Left renal pelvis (tissue), 4 donors: ENCODE measurements around the gene CCDC70. TPM values are rescaled to one million over a fixed set of nuclear protein-coding genes. Genes with fewer than 3 reads are reported as not detected.
"Not testable (repeated sequence)": the region's sequence is repeated elsewhere in the genome, so short reads cannot be mapped to it uniquely, and the experiment has no call there.

ENCODE experiments used
- DNase-seq, 4 donors: peaks; one replicate each; pipeline ENCODE4 v3.0.0-alpha.2; 2013; ENCODE audit warnings: low read depth in 4 of 4, low spot score in 3 of 4
- polyA plus RNA-seq, 4 donors: library from polyadenylated mRNA; unstranded; fragments of 120-200 nt; gene quantifications; one replicate each; pipeline ENCODE4 v1.2.1, GENCODE V29; 2013; ENCODE audit not compliant: insufficient read length in 4 of 4

Gene CCDC70
- polyA plus RNA-seq, 4 donors: not detected

DNA sequence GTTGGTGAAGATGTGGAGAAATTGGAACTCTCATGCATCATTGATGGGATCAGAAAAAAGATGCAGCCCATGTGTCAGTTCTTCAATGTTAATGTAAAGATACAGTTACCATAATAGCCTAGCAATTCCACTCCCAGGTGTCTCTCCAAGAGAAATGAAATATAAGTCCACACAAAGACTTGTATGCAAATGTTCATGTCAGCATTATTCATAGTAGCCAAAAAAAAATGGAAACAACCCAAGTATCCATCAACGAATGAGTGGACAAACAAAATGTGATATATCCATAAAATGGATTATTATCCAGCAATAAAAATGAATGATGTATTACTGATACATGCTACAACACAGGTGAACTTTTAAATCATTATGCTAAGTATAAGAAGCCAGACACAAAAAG lies 38.7 kb downstream of the CCDC70 start:
- DNase-seq: no peak

DNA sequence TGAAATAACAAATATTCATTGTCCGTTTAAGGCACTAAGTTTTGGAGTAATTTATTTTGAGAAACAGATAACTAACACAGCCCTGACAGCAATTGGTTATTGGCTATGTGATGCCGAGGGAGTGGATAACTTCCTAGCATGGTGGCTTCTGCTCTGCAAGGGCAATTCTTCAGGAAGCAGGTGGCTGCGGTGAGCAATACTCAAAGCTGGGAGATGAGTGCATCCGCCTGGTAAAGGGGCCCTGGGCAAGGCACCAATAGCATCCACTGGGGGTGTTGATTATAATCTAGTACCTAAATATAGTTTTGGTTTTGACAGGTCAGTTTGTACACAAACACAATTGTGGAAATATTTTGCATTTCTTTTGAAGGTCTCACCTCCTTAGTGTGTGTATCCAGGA lies 41.0 kb downstream of the CCDC70 start:
- DNase-seq: no peak

DNA sequence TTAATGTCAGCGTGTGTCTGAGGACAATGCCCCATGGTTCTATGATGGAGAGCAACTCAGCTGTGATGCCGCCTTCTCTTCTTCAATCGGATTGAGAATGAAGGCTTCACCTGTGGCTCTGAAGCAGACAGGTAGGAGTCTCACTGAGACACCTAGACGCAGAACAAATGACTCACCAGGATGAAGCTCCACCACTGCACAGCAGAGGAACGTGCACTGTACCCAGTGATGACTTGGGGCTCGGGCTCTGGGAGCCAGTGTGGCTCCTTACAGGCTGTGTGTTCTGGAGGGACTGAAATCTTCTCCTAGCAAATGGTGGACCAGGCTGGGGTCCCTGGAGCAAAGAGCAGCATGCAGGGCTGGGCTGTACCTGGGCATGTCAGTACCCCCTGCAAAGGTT lies 44.0 kb downstream of the CCDC70 start:
- DNase-seq: no peak

DNA sequence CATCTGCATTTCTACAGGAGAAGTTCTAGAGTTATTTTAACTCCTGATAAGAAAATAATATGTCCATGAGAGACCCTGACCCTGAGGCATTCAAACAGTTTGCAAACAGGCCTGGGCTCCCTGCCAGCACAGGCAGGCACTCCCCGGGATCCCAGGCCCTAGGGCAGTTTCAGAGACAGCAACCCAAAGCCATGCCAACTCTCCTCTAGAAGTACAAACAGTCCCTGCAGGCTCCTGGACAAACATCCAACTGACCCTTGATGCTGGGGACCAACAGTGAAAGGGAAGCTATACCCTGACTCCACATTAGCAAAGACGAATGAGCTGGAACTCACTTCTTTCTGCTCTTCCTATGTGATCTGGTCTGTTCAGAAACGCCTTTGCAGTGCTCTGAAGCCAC lies 44.8 kb downstream of the CCDC70 start:
- DNase-seq: no peak

DNA sequence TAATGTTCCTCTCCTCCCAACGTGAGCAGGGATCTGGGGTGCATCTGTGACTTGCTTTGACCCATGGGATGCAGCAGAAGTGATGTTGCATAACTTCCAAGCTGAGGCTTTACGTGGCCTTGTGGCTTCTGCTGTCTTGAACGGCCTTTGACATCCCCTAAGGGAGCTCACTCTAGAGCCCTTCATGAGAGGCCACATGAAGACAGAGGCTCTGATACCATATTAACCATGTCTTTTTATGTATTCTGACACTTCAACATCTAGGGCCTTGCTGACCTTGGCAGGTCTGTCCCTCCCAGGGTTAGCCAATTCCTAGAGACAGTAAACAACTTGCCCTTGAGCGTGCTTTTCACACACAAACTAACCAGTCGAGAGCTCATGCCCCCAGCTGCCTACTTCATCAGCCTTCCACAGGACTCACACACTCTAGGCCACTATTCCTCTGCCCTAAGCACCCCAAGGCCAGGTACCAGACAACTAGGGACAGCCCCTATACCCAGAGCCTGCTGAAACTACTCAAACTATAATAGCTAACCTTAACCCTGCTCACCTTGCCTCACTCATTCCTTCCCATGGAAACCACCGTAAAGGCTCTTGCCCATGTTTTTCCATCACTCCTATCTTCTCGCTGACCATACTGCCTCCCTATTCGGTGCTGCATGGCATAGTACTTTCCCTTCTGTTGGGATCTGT lies 45.4 kb downstream of the CCDC70 start:
- DNase-seq: no peak

DNA sequence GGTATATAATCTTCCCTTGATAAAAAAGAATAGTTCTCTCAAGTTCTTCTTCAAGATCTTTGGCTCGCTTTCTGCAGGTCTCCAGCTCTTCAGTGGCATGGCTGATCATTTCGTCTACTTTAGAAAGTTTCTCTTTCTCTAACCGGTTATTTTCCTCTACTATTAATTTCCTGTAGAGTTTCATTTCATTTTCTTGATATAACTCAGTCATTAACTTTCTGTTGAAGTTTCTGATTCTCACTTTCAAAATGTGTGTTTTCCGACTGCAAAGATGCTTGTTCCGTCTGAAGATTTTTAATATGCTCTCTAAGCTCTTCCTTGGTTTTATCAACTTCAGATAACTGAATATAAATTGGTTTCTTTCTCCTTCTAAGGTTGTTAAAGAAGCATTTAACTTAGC lies 47.5 kb downstream of the CCDC70 start:
- DNase-seq: not testable (repeated sequence)

DNA sequence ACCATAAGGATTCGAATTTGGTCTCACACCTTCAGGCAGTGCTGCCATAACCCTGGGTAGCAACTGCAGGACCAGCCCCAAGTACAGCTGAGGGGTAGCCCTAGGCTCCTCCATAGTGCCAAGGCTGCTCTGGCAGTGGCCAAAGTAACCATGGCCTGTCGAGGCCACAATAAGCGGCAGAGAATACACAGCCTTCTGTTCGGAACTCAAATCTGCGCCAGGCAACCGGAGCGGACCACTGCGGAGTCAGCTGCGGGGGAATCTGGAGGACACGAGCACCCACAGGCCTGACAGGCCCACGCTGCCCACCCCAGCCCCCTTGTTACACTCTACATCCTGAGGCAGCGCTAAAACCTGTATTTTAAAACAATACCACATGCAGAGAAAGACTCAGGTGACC lies 48.7 kb downstream of the CCDC70 start:
- no peak for DNase-seq

DNA sequence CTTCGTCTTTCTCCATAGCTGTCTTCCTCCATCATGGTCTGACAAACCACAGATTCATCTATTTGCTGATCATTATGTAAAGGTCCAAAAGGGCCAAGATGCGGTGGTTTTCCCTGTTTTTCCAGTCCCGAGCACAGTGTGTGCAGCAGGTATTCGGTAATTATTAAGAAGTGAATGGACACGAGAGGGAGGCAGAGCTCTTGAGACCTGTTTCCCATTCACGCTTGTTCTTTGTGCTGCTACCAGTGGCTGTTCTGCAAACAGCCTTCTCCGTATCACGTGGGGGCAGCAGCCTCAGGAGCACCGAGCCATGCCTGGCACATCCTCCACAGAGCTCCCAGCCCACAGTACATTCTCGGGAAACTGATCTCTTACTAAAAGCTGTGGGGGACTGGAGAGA lies 50.3 kb downstream of the CCDC70 start:
- DNase-seq: peak in 3 of 4 donors; percentile 28 to 39 (median 39)

DNA sequence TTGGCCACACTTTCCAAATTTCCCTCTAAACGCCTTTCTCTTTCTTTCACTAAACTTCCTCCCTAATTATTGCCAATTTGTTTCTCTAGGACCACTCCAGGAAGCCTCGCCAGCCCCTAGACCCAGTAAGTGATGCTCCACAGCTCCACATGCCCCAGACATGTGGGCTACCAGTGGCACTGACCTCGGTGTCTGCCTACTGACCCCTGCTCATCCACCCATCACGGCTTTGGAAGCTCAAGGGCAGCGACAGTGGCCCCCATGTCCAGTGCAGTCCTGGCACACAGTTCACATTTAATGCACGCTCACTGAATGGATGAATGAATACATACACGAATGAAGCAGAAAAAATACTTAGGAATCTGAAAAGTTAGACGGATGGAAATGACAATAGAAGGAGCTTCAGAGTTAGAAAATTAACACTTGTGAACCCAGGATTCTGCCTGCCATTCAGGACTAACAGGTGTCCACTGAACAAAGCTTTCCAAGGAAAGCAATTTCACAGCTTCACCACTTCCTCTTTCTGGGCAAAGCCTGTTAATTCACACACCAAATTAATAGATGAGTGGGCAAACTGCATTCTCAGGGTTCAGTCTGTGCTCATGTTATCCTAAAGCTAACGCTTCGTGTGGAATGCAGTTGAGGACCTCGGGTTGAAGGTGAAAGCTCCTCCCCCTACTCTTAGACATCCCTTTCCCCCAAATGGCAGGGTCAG lies 50.9 kb downstream of the CCDC70 start:
- DNase-seq: no peak

DNA sequence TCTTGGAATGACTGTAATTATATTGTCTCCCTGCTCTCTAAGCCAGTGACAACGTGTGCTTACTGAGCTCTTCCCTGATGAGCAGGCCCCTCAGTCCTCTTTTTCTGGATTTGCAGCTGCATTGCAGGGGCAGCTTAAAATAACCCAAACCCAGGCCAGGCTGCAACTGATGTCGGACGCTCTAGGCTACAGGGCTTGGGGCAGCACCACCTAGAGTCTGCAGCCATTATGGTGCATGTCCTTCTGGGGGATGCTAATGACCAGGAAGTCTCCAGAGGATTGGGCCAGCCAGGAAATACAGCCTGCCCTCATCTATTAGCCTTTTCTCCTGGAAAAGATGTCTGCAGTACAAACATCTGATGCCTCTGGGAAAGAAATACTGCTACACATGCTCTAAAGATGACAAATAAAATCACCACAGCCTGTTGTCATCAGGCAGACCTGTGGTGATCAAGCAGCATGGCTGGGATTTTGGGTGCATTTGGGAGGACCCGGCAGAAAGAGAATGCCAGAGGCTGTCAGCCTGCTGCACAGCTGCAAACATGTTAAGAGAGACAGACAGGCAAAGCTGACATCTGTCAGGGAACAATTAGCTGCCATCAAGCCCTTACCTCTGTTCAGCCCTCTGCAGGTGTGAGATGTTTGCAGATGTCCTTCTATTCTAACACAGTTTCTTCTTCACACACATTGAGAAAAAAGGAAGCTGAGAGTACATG lies 51.8 kb downstream of the CCDC70 start:
- DNase-seq: no peak

DNA sequence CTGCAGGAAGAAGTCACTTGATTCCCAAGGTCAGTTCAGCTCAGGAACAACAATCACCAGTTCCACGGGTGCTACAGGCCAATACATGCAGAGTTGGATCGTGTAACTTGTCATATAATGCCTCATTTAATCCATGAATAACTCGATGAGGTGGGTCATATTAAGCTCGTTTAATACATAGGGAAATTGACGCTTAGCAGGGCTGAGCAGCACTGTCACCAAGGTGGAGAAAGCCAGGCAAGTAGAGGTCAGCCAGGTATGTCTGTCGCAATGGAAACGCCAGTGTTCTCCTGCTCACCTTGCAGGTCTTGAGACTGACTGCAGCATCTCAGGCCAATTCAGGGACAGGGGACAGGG lies 52.3 kb downstream of the CCDC70 start:
- DNase-seq: no peak

Other genes with a start within 250 kb of the CCDC70 start
- gene DHRS12, start 57.8 kb upstream of the CCDC70 start, polyA plus RNA-seq: 10 to 100 TPM; 15.4 to 23.1 (median 20.2) TPM
- gene TMEM272, start 16.8 kb upstream of the CCDC70 start, polyA plus RNA-seq: under 1 TPM; 0.14 to 0.66 (median 0.35) TPM
- 10 to 100 TPM in 3 of 4 donors, 1 to 10 TPM in 1; 6.6 to 20.5 (median 17.8) TPM for gene ATP7B, start 149.5 kb downstream of the CCDC70 start, polyA plus RNA-seq
- gene ALG11, start 150.4 kb downstream of the CCDC70 start, polyA plus RNA-seq: 10 to 100 TPM; 29.7 to 36.8 (median 32.7) TPM
- 10 to 100 TPM; 31.1 to 36.2 (median 33.6) TPM for gene UTP14C, start 162.7 kb downstream of the CCDC70 start, polyA plus RNA-seq